SK-N-SH treated with all-trans-retinoic acid at 6 μM for 48 hours (cell line): Measurements from ENCODE around the gene FBXO42.

Experiments
- ATAC-seq: fragments of 200-7000 bp; cut with Tn5 transposase; 3 replicates; pipeline ENCODE4 v1.9.1; 2020; ENCODE audit warnings: mild to moderate bottlenecking, moderate library complexity
- ARNTL ChIP-seq: fragments of 450-650 bp; formaldehyde crosslinking; IDR thresholded peaks from 2 replicates; pipeline ENCODE4 v1.5.0; 2020; ENCODE audit warnings: low read depth, mild to moderate bottlenecking, moderate library complexity, borderline replicate concordance
- BACH2 ChIP-seq: fragments of 250-450 bp; sonication (Bioruptor Pico); IDR thresholded peaks from 2 replicates; pipeline ENCODE4 v1.9.0; 2021; ENCODE audit warnings: mild to moderate bottlenecking, borderline replicate concordance
- ESRRG ChIP-seq: fragments of 250-450 bp; sonication (Bioruptor Pico); IDR thresholded peaks from 2 replicates; pipeline ENCODE4 v1.6.1; 2021; ENCODE audit warnings: mild to moderate bottlenecking
- GLIS3 ChIP-seq: fragments of 250-450 bp; sonication (Bioruptor Pico); IDR thresholded peaks from 2 replicates; pipeline ENCODE4 v1.5.0; 2020; ENCODE audit warnings: mild to moderate bottlenecking, moderate library complexity
- ISL1 ChIP-seq: fragments of 250-450 bp; sonication (Bioruptor Pico); IDR thresholded peaks from 2 replicates; pipeline ENCODE4 v2.1.2; 2022; ENCODE audit warnings: mild to moderate bottlenecking, moderate library complexity
- OSR1 ChIP-seq: fragments of 250-450 bp; sonication (Bioruptor Pico); IDR thresholded peaks from 2 replicates; pipeline ENCODE4 v1.8.0; 2022; ENCODE audit warnings: moderate library complexity, mild to moderate bottlenecking, inconsistent platforms
- POU6F1 ChIP-seq: fragments of 250-450 bp; sonication (Bioruptor Pico); IDR thresholded peaks from 2 replicates; pipeline ENCODE4 v1.8.0; 2021; ENCODE audit warnings: low read depth, mild to moderate bottlenecking, moderate library complexity, borderline replicate concordance
- PPARA ChIP-seq: fragments of 250-450 bp; sonication (Bioruptor Pico); IDR thresholded peaks from 2 replicates; pipeline ENCODE4 v1.5.0; 2020; ENCODE audit warnings: mild to moderate bottlenecking, borderline replicate concordance
- RARB ChIP-seq: fragments of 250-450 bp; sonication (Bioruptor Pico); IDR thresholded peaks from 2 replicates; pipeline ENCODE4 v1.8.0; 2021; ENCODE audit warnings: mild to moderate bottlenecking, moderate library complexity
- SNAI2 ChIP-seq: fragments of 250-450 bp; sonication (Bioruptor Pico); IDR thresholded peaks from 2 replicates; pipeline ENCODE4 v1.5.0; 2020; ENCODE audit warnings: mild to moderate bottlenecking, moderate library complexity
- TCF4 ChIP-seq: fragments of 250-450 bp; sonication (Bioruptor Pico); IDR thresholded peaks from 2 replicates; pipeline ENCODE4 v1.8.0; 2021; ENCODE audit warnings: mild to moderate bottlenecking, moderate library complexity, borderline replicate concordance
- TOX ChIP-seq: fragments of 250-450 bp; sonication (Bioruptor Pico); IDR thresholded peaks from 2 replicates; pipeline ENCODE4 v1.8.0; 2021; ENCODE audit warnings: mild to moderate bottlenecking, moderate library complexity, borderline replicate concordance
- TSHZ2 ChIP-seq: fragments of 250-450 bp; sonication (Bioruptor Pico); IDR thresholded peaks from 2 replicates; pipeline ENCODE4 v1.5.0; 2020; ENCODE audit warnings: mild to moderate bottlenecking, moderate library complexity
- ZFP3 ChIP-seq: fragments of 250-450 bp; sonication (Bioruptor Pico); IDR thresholded peaks from 2 replicates; pipeline ENCODE4 v1.5.0; 2020; ENCODE audit warnings: mild to moderate bottlenecking, moderate library complexity
- ZNF565 ChIP-seq: fragments of 450-650 bp; formaldehyde crosslinking; conservative IDR thresholded peaks from 2 replicates; pipeline ENCODE4 v1.5.0; 2020; ENCODE audit warnings: low read depth, mild to moderate bottlenecking, moderate library complexity
- ZNF70 ChIP-seq: fragments of 450-650 bp; formaldehyde crosslinking; IDR thresholded peaks from 2 replicates; pipeline ENCODE4 v1.5.0; 2020; ENCODE audit warnings: mild to moderate bottlenecking, moderate library complexity
- ZNF8 ChIP-seq: fragments of 450-650 bp; formaldehyde crosslinking; IDR thresholded peaks from 2 replicates; pipeline ENCODE4 v1.5.0; 2020; ENCODE audit warnings: mild to moderate bottlenecking, moderate library complexity
- TF ChIP-seq, protein P1 (sequence below): fragments of 250-450 bp; sonication (Bioruptor Pico); IDR thresholded peaks from 2 replicates; pipeline ENCODE4 v1.8.0; 2020; ENCODE audit warnings: mild to moderate bottlenecking, moderate library complexity, borderline replicate concordance

Gene FBXO42

GRCh38 chr1:16256478-16256877 lies 95.8 kb downstream of the FBXO42 start:
- TF ChIP-seq ZNF70 (no peak), ARNTL (CRISPR knock-in tag) (no peak), TCF4 (CRISPR knock-in tag) (no peak), TOX (CRISPR knock-in tag) (no peak), GLIS3 (CRISPR knock-in tag) (no peak), OSR1 (CRISPR knock-in tag) (no peak), SNAI2 (CRISPR knock-in tag) (no peak), ZFP3 (CRISPR knock-in tag) (no peak), ZNF565 (CRISPR knock-in tag) (no peak)
- TF ChIP-seq, protein P1, sequence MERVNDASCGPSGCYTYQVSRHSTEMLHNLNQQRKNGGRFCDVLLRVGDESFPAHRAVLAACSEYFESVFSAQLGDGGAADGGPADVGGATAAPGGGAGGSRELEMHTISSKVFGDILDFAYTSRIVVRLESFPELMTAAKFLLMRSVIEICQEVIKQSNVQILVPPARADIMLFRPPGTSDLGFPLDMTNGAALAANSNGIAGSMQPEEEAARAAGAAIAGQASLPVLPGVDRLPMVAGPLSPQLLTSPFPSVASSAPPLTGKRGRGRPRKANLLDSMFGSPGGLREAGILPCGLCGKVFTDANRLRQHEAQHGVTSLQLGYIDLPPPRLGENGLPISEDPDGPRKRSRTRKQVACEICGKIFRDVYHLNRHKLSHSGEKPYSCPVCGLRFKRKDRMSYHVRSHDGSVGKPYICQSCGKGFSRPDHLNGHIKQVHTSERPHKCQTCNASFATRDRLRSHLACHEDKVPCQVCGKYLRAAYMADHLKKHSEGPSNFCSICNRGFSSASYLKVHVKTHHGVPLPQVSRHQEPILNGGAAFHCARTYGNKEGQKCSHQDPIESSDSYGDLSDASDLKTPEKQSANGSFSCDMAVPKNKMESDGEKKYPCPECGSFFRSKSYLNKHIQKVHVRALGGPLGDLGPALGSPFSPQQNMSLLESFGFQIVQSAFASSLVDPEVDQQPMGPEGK: no peak
- TF ChIP-seq, all 23 proteins: peak for 0
- no peak for ATAC-seq

- no peak for ATAC-seq
- no peak for TF ChIP-seq ESRRG (CRISPR knock-in tag)
- TF ChIP-seq SNAI2 (CRISPR knock-in tag): no peak
- no peak for TF ChIP-seq ZNF8 (CRISPR knock-in tag)
- TF ChIP-seq GLIS3 (CRISPR knock-in tag): no peak
- TF ChIP-seq ARNTL (CRISPR knock-in tag): no peak
- TF ChIP-seq POU6F1 (CRISPR knock-in tag): no peak
- no peak for TF ChIP-seq ZNF565 (CRISPR knock-in tag)
- no peak for TF ChIP-seq RARB
- TF ChIP-seq, protein P1: no peak
- no peak for TF ChIP-seq TCF4 (CRISPR knock-in tag)
- TF ChIP-seq ISL1 (CRISPR knock-in tag): no peak
- no peak for TF ChIP-seq TOX (CRISPR knock-in tag)
Observed at GRCh38 chr1:16254263-16254928, 97.9 kb downstream of the FBXO42 start.

- TF ChIP-seq PPARA (CRISPR knock-in tag): no peak
- TF ChIP-seq TCF4 (CRISPR knock-in tag): no peak
- TF ChIP-seq, protein P1: no peak
- no peak for TF ChIP-seq ZNF70
- TF ChIP-seq TOX (CRISPR knock-in tag): no peak
- no peak for TF ChIP-seq ZNF8 (CRISPR knock-in tag)
- no peak for TF ChIP-seq GLIS3 (CRISPR knock-in tag)
- no peak for TF ChIP-seq ARNTL (CRISPR knock-in tag)
- no peak for TF ChIP-seq BACH2 (CRISPR knock-in tag)
- no peak for TF ChIP-seq TSHZ2 (CRISPR knock-in tag)
- no peak for ATAC-seq
Observed at GRCh38 chr1:16253332-16253922, 98.9 kb downstream of the FBXO42 start.
